Neural cell (in vitro differentiated cells): ENCODE results near the gene LOXHD1. TPM values are rescaled to one million over a fixed set of nuclear protein-coding genes. Genes with fewer than 3 reads are reported as not detected.

Experiments
- H2AFZ ChIP-seq: fragments of 200-600, 300-800 bp; sonication (generic), shearing (Covaris generic); 2 replicates; pipeline ENCODE4 v1.6.0; 2014; ENCODE audit warnings: low read depth, mild to moderate bottlenecking, antibody characterized with exemption, low read length, moderate library complexity
- H3F3A ChIP-seq: fragments of 200-600 bp; shearing (Covaris generic); 2 replicates; pipeline ENCODE4 v1.6.1; 2016; ENCODE audit warnings: mild to moderate bottlenecking, moderate library complexity, mixed read lengths, antibody characterized with exemption, low read length; ENCODE audit not compliant: insufficient read depth, poor library complexity, severe bottlenecking
- H3K27ac ChIP-seq: fragments of 200-600, 300-800 bp; sonication (generic), shearing (Covaris generic); 2 replicates; pipeline ENCODE4 v1.5.1; 2014; ENCODE audit warnings: mild to moderate bottlenecking, low read length, moderate library complexity
- H3K27me3 ChIP-seq: fragments of 300-800, 200-600 bp; sonication (generic), shearing (Covaris generic); 2 replicates; pipeline ENCODE4 v1.6.0; 2014; ENCODE audit warnings: mild to moderate bottlenecking, low read depth, low read length, moderate library complexity; ENCODE audit not compliant: insufficient read depth
- H3K36me3 ChIP-seq: fragments of 300-800, 200-600 bp; sonication (generic), shearing (Covaris generic); 2 replicates; pipeline ENCODE4 v1.5.1; 2014; ENCODE audit warnings: mild to moderate bottlenecking, antibody characterized with exemption, low read length, moderate library complexity; ENCODE audit not compliant: insufficient read depth
- H3K4me2 ChIP-seq: fragments of 300-800, 200-600 bp; sonication (generic), shearing (Covaris generic); 2 replicates; pipeline ENCODE4 v1.6.0; 2014; ENCODE audit warnings: mild to moderate bottlenecking, low read length
- H3K4me3 ChIP-seq: fragments of 300-800, 200-600 bp; sonication (generic), shearing (Covaris generic); 2 replicates; pipeline ENCODE4 v1.5.1; 2014; ENCODE audit warnings: mild to moderate bottlenecking, low read length, moderate library complexity
- H3K79me2 ChIP-seq: fragments of 200-600 bp; shearing (Covaris generic); replicated peaks from 2 replicates; pipeline ENCODE4 v1.6.0; 2014; ENCODE audit warnings: mild to moderate bottlenecking, low read length, moderate library complexity; ENCODE audit not compliant: insufficient read depth
- H3K9ac ChIP-seq: fragments of 300-800, 200-600 bp; sonication (generic), shearing (Covaris generic); 2 replicates; pipeline ENCODE4 v1.6.1; 2016; ENCODE audit warnings: mild to moderate bottlenecking, low read length, mixed read lengths
- H3K9me2 ChIP-seq: fragments of 200-600 bp; shearing (Covaris generic); 2 replicates; pipeline ENCODE4 v1.6.1; 2016; ENCODE audit warnings: mild to moderate bottlenecking, low read length, mixed read lengths; ENCODE audit not compliant: insufficient read depth
- H3K9me3 ChIP-seq: fragments of 200-600, 300-800 bp; sonication (generic), shearing (Covaris generic); 2 replicates; pipeline ENCODE4 v1.6.1; 2016; ENCODE audit warnings: mild to moderate bottlenecking, mixed run types, low read length, moderate library complexity, mixed read lengths
- H4K20me1 ChIP-seq: fragments of 200-600 bp; shearing (Covaris generic); 2 replicates; pipeline ENCODE4 v1.6.1; 2016; ENCODE audit warnings: mild to moderate bottlenecking, mixed run types; ENCODE audit not compliant: insufficient read depth
- CTCF ChIP-seq: fragments of 450-650 bp; IDR thresholded peaks from 2 replicates; pipeline ENCODE4 v1.5.1; 2014; ENCODE audit warnings: antibody characterized with exemption, mild to moderate bottlenecking, moderate library complexity; ENCODE audit not compliant: poor library complexity, severe bottlenecking
- EP300 ChIP-seq: fragments of 450-650 bp; conservative IDR thresholded peaks from 2 replicates; pipeline ENCODE4 v1.6.1; 2014; ENCODE audit warnings: antibody characterized with exemption, mild to moderate bottlenecking, moderate library complexity; ENCODE audit not compliant: poor library complexity, severe bottlenecking
- EZH2 ChIP-seq: fragments of 200-600, 300-800 bp; shearing (Covaris generic), sonication (generic); IDR thresholded peaks from 2 replicates; pipeline ENCODE4 v1.6.1; 2014; ENCODE audit warnings: antibody characterized with exemption, low read length, borderline replicate concordance, mild to moderate bottlenecking; ENCODE audit not compliant: insufficient read depth, poor library complexity, severe bottlenecking
- MXI1 ChIP-seq: fragments of 450-650 bp; conservative IDR thresholded peaks from 2 replicates; pipeline ENCODE4 v1.6.1; 2014; ENCODE audit warnings: antibody characterized with exemption, mild to moderate bottlenecking; ENCODE audit not compliant: poor library complexity, severe bottlenecking
- POLR2AphosphoS5 ChIP-seq: IDR thresholded peaks from 2 replicates; pipeline ENCODE4 v1.6.1; 2012
- RAD21 ChIP-seq: fragments of 450-650 bp; conservative IDR thresholded peaks from 2 replicates; pipeline ENCODE4 v1.6.1; 2014; ENCODE audit warnings: antibody characterized with exemption, mild to moderate bottlenecking, moderate library complexity
- SMC3 ChIP-seq: fragments of 450-650 bp; conservative IDR thresholded peaks from 2 replicates; pipeline ENCODE4 v1.6.1; 2014; ENCODE audit warnings: antibody characterized with exemption, mild to moderate bottlenecking, moderate library complexity; ENCODE audit not compliant: poor library complexity
- TAF1 ChIP-seq: IDR thresholded peaks from 2 replicates; pipeline ENCODE4 v1.6.1; 2012; ENCODE audit warnings: low read depth
- polyA minus RNA-seq: library from RNA; depleted of rRNA, polyadenylated mRNA; stranded (reverse); fragments of >200 nt; gene quantifications from 2 replicates; pipeline ENCODE4 v1.2.3, GENCODE V29; 2014
- polyA plus RNA-seq: library from polyadenylated mRNA; depleted of rRNA; stranded (reverse); fragments of >200 nt; gene quantifications from 2 replicates; pipeline ENCODE4 v1.2.3, GENCODE V29; 2014
- TF ChIP-seq, protein P1 (sequence below): IDR thresholded peaks from 2 replicates; pipeline ENCODE4 v1.6.1; 2012; ENCODE audit warnings: borderline replicate concordance

Gene LOXHD1, protein sequence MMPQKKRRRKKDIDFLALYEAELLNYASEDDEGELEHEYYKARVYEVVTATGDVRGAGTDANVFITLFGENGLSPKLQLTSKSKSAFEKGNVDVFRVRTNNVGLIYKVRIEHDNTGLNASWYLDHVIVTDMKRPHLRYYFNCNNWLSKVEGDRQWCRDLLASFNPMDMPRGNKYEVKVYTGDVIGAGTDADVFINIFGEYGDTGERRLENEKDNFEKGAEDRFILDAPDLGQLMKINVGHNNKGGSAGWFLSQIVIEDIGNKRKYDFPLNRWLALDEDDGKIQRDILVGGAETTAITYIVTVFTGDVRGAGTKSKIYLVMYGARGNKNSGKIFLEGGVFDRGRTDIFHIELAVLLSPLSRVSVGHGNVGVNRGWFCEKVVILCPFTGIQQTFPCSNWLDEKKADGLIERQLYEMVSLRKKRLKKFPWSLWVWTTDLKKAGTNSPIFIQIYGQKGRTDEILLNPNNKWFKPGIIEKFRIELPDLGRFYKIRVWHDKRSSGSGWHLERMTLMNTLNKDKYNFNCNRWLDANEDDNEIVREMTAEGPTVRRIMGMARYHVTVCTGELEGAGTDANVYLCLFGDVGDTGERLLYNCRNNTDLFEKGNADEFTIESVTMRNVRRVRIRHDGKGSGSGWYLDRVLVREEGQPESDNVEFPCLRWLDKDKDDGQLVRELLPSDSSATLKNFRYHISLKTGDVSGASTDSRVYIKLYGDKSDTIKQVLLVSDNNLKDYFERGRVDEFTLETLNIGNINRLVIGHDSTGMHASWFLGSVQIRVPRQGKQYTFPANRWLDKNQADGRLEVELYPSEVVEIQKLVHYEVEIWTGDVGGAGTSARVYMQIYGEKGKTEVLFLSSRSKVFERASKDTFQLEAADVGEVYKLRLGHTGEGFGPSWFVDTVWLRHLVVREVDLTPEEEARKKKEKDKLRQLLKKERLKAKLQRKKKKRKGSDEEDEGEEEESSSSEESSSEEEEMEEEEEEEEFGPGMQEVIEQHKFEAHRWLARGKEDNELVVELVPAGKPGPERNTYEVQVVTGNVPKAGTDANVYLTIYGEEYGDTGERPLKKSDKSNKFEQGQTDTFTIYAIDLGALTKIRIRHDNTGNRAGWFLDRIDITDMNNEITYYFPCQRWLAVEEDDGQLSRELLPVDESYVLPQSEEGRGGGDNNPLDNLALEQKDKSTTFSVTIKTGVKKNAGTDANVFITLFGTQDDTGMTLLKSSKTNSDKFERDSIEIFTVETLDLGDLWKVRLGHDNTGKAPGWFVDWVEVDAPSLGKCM (N-terminal part only)
- polyA plus RNA-seq (not detected in 2 replicates), polyA minus RNA-seq (not detected in 2 replicates)

- H3K27ac ChIP-seq = no peak within 1 kb of the TSS
- no peaks in the 10 kb centered on the region for H3K36me3 ChIP-seq
- no peak within 1 kb of the TSS for H3K9ac ChIP-seq
- TF ChIP-seq RAD21 (no peak), SMC3 (no peak), POLR2AphosphoS5 (no peak), CTCF (no peak), TAF1 (no peak), EZH2 (no peak), MXI1 (no peak), EP300 (no peak)
- TF ChIP-seq, protein P1, sequence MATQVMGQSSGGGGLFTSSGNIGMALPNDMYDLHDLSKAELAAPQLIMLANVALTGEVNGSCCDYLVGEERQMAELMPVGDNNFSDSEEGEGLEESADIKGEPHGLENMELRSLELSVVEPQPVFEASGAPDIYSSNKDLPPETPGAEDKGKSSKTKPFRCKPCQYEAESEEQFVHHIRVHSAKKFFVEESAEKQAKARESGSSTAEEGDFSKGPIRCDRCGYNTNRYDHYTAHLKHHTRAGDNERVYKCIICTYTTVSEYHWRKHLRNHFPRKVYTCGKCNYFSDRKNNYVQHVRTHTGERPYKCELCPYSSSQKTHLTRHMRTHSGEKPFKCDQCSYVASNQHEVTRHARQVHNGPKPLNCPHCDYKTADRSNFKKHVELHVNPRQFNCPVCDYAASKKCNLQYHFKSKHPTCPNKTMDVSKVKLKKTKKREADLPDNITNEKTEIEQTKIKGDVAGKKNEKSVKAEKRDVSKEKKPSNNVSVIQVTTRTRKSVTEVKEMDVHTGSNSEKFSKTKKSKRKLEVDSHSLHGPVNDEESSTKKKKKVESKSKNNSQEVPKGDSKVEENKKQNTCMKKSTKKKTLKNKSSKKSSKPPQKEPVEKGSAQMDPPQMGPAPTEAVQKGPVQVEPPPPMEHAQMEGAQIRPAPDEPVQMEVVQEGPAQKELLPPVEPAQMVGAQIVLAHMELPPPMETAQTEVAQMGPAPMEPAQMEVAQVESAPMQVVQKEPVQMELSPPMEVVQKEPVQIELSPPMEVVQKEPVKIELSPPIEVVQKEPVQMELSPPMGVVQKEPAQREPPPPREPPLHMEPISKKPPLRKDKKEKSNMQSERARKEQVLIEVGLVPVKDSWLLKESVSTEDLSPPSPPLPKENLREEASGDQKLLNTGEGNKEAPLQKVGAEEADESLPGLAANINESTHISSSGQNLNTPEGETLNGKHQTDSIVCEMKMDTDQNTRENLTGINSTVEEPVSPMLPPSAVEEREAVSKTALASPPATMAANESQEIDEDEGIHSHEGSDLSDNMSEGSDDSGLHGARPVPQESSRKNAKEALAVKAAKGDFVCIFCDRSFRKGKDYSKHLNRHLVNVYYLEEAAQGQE = no peak
- H3K27me3 ChIP-seq = no peaks in the 10 kb centered on the region
- H3K9me2 ChIP-seq = no peaks in the 10 kb centered on the region
- no peaks in the 10 kb centered on the region for H3K9me3 ChIP-seq
- H2AFZ ChIP-seq = no peak within 1 kb of the TSS
- no peaks in the 10 kb centered on the region for H3K79me2 ChIP-seq
- H4K20me1 ChIP-seq = no peaks in the 10 kb centered on the region
- H3F3A ChIP-seq = no peaks in the 10 kb centered on the region
- H3K4me3 ChIP-seq = no peak within 1 kb of the TSS
- no peak within 1 kb of the TSS for H3K4me2 ChIP-seq
These were observed at the start of gene LOXHD1 for GRCh38 chr18:46657115-46657955. TSS of gene LOXHD1 (minus strand) at chr18:46657220. CDS start at chr18:46657033, 187 bp downstream.
